NCI-H526 treated with DMSO at 0.1 percent for 48 hours (cell line): ENCODE data around the gene ADD1.

Source experiments
- DNase-seq: peaks from one replicate; lab custom pipeline; 2025; lab: John Stamatoyannopoulos, UW

Gene ADD1

GRCh38 chr4:2922453-2923101, 78.9 kb downstream of the ADD1 start:
- DNase-seq = peak; percentile 32

GRCh38 chr4:2923141-2923551, 79.5 kb downstream of the ADD1 start:
- DNase-seq = no peak

GRCh38 chr4:2923668-2924173, 80.1 kb downstream of the ADD1 start:
- DNase-seq = no peak

- no peak for DNase-seq
Measured at GRCh38 chr4:2924286-2924685, 80.6 kb downstream of the ADD1 start.

- no peak for DNase-seq
Measured at GRCh38 chr4:2924765-2925301, 81.2 kb downstream of the ADD1 start.

GRCh38 chr4:2925496-2925895, 81.9 kb downstream of the ADD1 start:
- no peak for DNase-seq

GRCh38 chr4:2925931-2926860, 82.6 kb downstream of the ADD1 start:
- no peak for DNase-seq

- no peak for DNase-seq
Measured at GRCh38 chr4:2927016-2927695, 83.5 kb downstream of the ADD1 start.

- no peak for DNase-seq
Measured at GRCh38 chr4:2927696-2928075, 84.0 kb downstream of the ADD1 start.

GRCh38 chr4:2928242-2929176, 84.9 kb downstream of the ADD1 start:
- DNase-seq = no peak

- no peak for DNase-seq
Measured at GRCh38 chr4:2929469-2929868, 85.8 kb downstream of the ADD1 start.

GRCh38 chr4:2930135-2930757, 86.6 kb downstream of the ADD1 start:
- DNase-seq = no peak

GRCh38 chr4:2930758-2931511, 87.3 kb downstream of the ADD1 start:
- no peak for DNase-seq

- no peak for DNase-seq
Measured at GRCh38 chr4:2931512-2932301, 88.1 kb downstream of the ADD1 start.

- no peak for DNase-seq
Measured at GRCh38 chr4:2932321-2932950, 88.8 kb downstream of the ADD1 start.

- no peak for DNase-seq
Measured at GRCh38 chr4:2932951-2933565, 89.4 kb downstream of the ADD1 start.

GRCh38 chr4:2933566-2934076, 90.0 kb downstream of the ADD1 start:
- DNase-seq = no peak
